ENCODE measurements around the gene EEF2K. TPM values are rescaled to one million over a fixed set of nuclear protein-coding genes. Genes with fewer than 3 reads are reported as not detected.

EEF2K gene
- polyA plus RNA-seq, 3 donors, result 0.85 to 6.5 (median 1.7) TPM

- peaks cover 0 to 2% (median 0%) of the 10 kb centered on the region in 7 donors for H3K9me3 Mint-ChIP-seq
- Histone ChIP-seq H3K4me1 (ENCODE audit: control insufficient read depth in 1 of 2, insufficient read depth in 2 of 2, low read length in 2 of 2) (peaks cover 10 to 12% of the 10 kb centered on the region in 2 donors), H3K4me2 (replicated peaks; ENCODE audit: extremely low read depth, low read length, poor library complexity, severe bottlenecking) (no peak overlapping the region), H3K27me3 (ENCODE audit: control insufficient read depth in 2 of 2, insufficient read depth in 2 of 2, low read length in 2 of 2) (no peaks in the 10 kb centered on the region), H4K20me1 (ENCODE audit: insufficient read depth, low read length) (peaks cover 47% of the 10 kb centered on the region), H3K9ac (ENCODE audit: insufficient read depth, low read length, poor library complexity, severe bottlenecking) (no peak overlapping the region), H3K27ac (ENCODE audit: low read depth in 1 of 2, low read length in 2 of 2) (no peak overlapping the region), H3K79me2 (ENCODE audit: insufficient read depth, low read length) (peaks cover 44% of the 10 kb centered on the region), H2AFZ (ENCODE audit: insufficient read depth, low read depth, low read length, poor library complexity, severe bottlenecking) (no peak overlapping the region), H3K36me3 (replicated peaks in 1 of 2; ENCODE audit: control insufficient read depth in 1 of 2, insufficient read depth in 2 of 2, low read length in 2 of 2) (peaks cover 48 to 59% of the 10 kb centered on the region in 2 donors), H3K9me3 (replicated peaks in 1 of 2; ENCODE audit: control insufficient read depth in 1 of 2, insufficient read depth in 1 of 2, low read length in 2 of 2) (no peaks in the 10 kb centered on the region), H3K4me3 (replicated peaks in 1 of 3; ENCODE audit: low read depth in 2 of 3, low read length in 3 of 3) (no peak overlapping the region)
- peaks cover 24% of the 10 kb centered on the region for H3K4me1 Mint-ChIP-seq
- H3K27me3 Mint-ChIP-seq (ENCODE audit: low read depth in 3 of 3), result peaks cover 0 to 2% (median 0%) of the 10 kb centered on the region in 3 donors
- H3K4me3 Mint-ChIP-seq, result no peak overlapping the region
- DNase-seq, result no peak
- peak overlapping the region in 2 of 7 donors; percentile 26 to 57 for H3K27ac Mint-ChIP-seq
- H3K36me3 Mint-ChIP-seq, result peaks cover 52 to 70% of the 10 kb centered on the region in 2 donors
- WGBS (ENCODE audit: insufficient coverage), result 98% methylated on average over 12 of the region's 12 CpGs
- intact Hi-C loops (cut with micrococcal nuclease), result no loop called here
- TF ChIP-seq CTCF (IDR thresholded peaks at IDR 0.05), result no peak
These were observed 96.8 kb downstream of the EEF2K start for GRCh38 chr16:22302776-22303363.

GRCh38 chr16:22304411-22304810 lies 98.3 kb downstream of the EEF2K start:
- DNase-seq, result no peak
- H3K27ac Mint-ChIP-seq, result peak overlapping the region in 1 of 7 donors; percentile 56
- Histone ChIP-seq H3K27me3 (ENCODE audit: control insufficient read depth in 2 of 2, insufficient read depth in 2 of 2, low read length in 2 of 2) (no peaks in the 10 kb centered on the region), H3K36me3 (replicated peaks in 1 of 2; ENCODE audit: control insufficient read depth in 1 of 2, insufficient read depth in 2 of 2, low read length in 2 of 2) (peaks cover 63 to 74% of the 10 kb centered on the region in 2 donors), H3K4me1 (ENCODE audit: control insufficient read depth in 1 of 2, insufficient read depth in 2 of 2, low read length in 2 of 2) (no peaks in the 10 kb centered on the region), H3K9ac (ENCODE audit: insufficient read depth, low read length, poor library complexity, severe bottlenecking) (no peak overlapping the region), H2AFZ (ENCODE audit: insufficient read depth, low read depth, low read length, poor library complexity, severe bottlenecking) (no peak overlapping the region), H3K27ac (ENCODE audit: low read depth in 1 of 2, low read length in 2 of 2) (no peak overlapping the region), H3K9me3 (replicated peaks in 1 of 2; ENCODE audit: control insufficient read depth in 1 of 2, insufficient read depth in 1 of 2, low read length in 2 of 2) (no peaks in the 10 kb centered on the region), H3K4me3 (replicated peaks in 1 of 3; ENCODE audit: low read depth in 2 of 3, low read length in 3 of 3) (no peak overlapping the region), H3K79me2 (ENCODE audit: insufficient read depth, low read length) (peaks cover 35% of the 10 kb centered on the region), H3K4me2 (replicated peaks; ENCODE audit: extremely low read depth, low read length, poor library complexity, severe bottlenecking) (no peak overlapping the region), H4K20me1 (ENCODE audit: insufficient read depth, low read length) (peaks cover 34% of the 10 kb centered on the region)
- peaks cover 0 to 2% (median 0%) of the 10 kb centered on the region in 7 donors for H3K9me3 Mint-ChIP-seq
- H3K4me3 Mint-ChIP-seq, result no peak overlapping the region
- peaks cover 62 to 82% of the 10 kb centered on the region in 2 donors for H3K36me3 Mint-ChIP-seq
- intact Hi-C loops (cut with micrococcal nuclease), result no loop called here
- 92% methylated on average over 4 of the region's 4 CpGs for WGBS (ENCODE audit: insufficient coverage)
- TF ChIP-seq CTCF (IDR thresholded peaks at IDR 0.05), result no peak
- peaks cover 11% of the 10 kb centered on the region for H3K4me1 Mint-ChIP-seq
- H3K27me3 Mint-ChIP-seq (ENCODE audit: low read depth in 3 of 3), result peaks cover 0 to 2% (median 0%) of the 10 kb centered on the region in 3 donors

All from CD14-positive monocyte (primary cell).